IPS DF 6.9 (cell line): ENCODE data around the gene MACROD2.

ENCODE experiments used
- DNase-seq: peaks from one replicate; pipeline ENCODE4 v3.0.0-alpha.2; 2013; ENCODE audit warnings: low read depth, low spot score
- H3K27ac ChIP-seq: one replicate; pipeline ENCODE4 v1.5.1; 2013; ENCODE audit warnings: low read length, control low read depth
- H3K27me3 ChIP-seq: 2 replicates; pipeline ENCODE4 v1.6.1; 2013; ENCODE audit warnings: mild to moderate bottlenecking, low read length; ENCODE audit not compliant: control insufficient read depth, insufficient read depth
- H3K36me3 ChIP-seq: 2 replicates; pipeline ENCODE4 v1.6.1; 2013; ENCODE audit warnings: low read length; ENCODE audit not compliant: control insufficient read depth, insufficient read depth
- H3K4me1 ChIP-seq: 2 replicates; pipeline ENCODE4 v1.6.1; 2013; ENCODE audit warnings: low read length; ENCODE audit not compliant: control insufficient read depth, insufficient read depth
- H3K4me3 ChIP-seq: 2 replicates; pipeline ENCODE4 v1.5.1; 2013; ENCODE audit warnings: mild to moderate bottlenecking, low read length
- H3K9me3 ChIP-seq: 2 replicates; pipeline ENCODE4 v1.6.1; 2013; ENCODE audit warnings: low read length, inconsistent platforms; ENCODE audit not compliant: control insufficient read depth, insufficient read depth
- WGBS: extraction: QIAGEN DNeasy Blood & Tissue Kit; methylation state at CpG from one replicate; pipeline ENCODE4 v1.1.7; 2013; ENCODE audit warnings: mixed read lengths, missing lambda C conversion rate; ENCODE audit not compliant: insufficient read length, insufficient coverage; 5-methylcytosine and 5-hydroxymethylcytosine counted together

Gene MACROD2

DNA sequence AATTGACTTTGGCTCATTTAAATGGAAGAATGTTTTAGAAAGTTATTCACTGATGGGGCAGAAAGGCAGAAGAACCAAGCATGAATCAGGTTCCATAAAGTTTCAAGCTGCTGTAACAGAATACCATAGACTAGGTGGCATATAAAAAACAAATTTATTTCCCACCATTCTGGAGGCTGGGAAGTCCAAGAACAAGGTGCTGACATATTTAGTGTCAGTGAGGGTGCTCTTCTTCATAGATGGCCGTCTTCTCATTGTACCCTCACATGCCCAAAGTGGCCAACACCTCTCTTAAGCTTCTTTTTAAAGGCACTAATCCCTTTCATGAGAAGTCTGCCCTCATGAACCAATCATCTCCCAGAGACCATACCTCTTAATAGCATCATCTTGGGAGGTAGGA, 902.3 kb downstream of the MACROD2 start:
- Histone ChIP-seq H3K4me1 (no peaks in the 10 kb centered on the region), H3K4me3 (no peak overlapping the region), H3K27me3 (no peaks in the 10 kb centered on the region), H3K36me3 (no peaks in the 10 kb centered on the region), H3K27ac (no peak overlapping the region), H3K9me3 (no peaks in the 10 kb centered on the region)
- DNase-seq = no peak
- WGBS = no CpG with 5 or more reads among the region's 1 CpG

- Histone ChIP-seq H3K4me3 (no peak overlapping the region), H3K4me1 (no peaks in the 10 kb centered on the region), H3K9me3 (no peaks in the 10 kb centered on the region), H3K36me3 (no peaks in the 10 kb centered on the region), H3K27me3 (no peaks in the 10 kb centered on the region), H3K27ac (no peak overlapping the region)
- no peak for DNase-seq
- WGBS = no CpG with 5 or more reads among the region's 4 CpGs
These were observed 907.2 kb downstream of the MACROD2 start for GRCh38 chr20:14902432-14903089.

DNA sequence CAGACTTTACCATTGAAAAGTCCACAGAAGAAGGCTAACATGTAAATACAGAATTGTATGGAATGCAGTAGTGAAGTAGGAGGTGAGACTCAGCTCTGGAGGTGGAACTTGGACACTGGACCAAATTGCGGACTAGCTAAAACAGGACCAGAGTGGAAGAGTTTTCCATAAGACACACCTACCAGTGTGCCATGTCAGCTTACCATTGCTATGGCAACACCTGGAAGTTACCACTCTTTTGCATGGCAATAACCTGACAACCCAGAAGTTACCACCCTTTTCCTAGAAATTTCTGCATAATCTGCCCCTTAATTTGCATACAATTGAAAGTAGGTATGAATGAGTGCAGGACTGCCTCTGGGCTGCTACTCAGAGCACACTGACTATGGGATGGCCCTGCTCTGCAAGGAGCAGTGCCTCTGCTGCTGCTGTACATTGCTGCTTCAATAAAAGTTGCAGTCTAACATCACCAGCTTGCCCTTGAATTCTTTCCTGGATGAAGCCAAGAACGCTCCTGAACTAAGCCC, 911.7 kb downstream of the MACROD2 start:
- Histone ChIP-seq H3K27me3 (no peaks in the 10 kb centered on the region), H3K4me1 (no peaks in the 10 kb centered on the region), H3K36me3 (no peaks in the 10 kb centered on the region), H3K27ac (no peak overlapping the region), H3K9me3 (no peaks in the 10 kb centered on the region), H3K4me3 (no peak overlapping the region)
- DNase-seq = no peak
- WGBS = no CpG with 5 or more reads among the region's 2 CpGs

- no peaks in the 10 kb centered on the region for H3K4me1 ChIP-seq
- WGBS = no CpG with 5 or more reads among the region's 2 CpGs
- H3K36me3 ChIP-seq = no peaks in the 10 kb centered on the region
- H3K4me3 ChIP-seq = no peak overlapping the region
- no peak for DNase-seq
- H3K27ac ChIP-seq = no peak overlapping the region
- no peaks in the 10 kb centered on the region for H3K9me3 ChIP-seq
- H3K27me3 ChIP-seq = no peaks in the 10 kb centered on the region
These were observed 914.8 kb downstream of the MACROD2 start for GRCh38 chr20:14910126-14910525.

DNA sequence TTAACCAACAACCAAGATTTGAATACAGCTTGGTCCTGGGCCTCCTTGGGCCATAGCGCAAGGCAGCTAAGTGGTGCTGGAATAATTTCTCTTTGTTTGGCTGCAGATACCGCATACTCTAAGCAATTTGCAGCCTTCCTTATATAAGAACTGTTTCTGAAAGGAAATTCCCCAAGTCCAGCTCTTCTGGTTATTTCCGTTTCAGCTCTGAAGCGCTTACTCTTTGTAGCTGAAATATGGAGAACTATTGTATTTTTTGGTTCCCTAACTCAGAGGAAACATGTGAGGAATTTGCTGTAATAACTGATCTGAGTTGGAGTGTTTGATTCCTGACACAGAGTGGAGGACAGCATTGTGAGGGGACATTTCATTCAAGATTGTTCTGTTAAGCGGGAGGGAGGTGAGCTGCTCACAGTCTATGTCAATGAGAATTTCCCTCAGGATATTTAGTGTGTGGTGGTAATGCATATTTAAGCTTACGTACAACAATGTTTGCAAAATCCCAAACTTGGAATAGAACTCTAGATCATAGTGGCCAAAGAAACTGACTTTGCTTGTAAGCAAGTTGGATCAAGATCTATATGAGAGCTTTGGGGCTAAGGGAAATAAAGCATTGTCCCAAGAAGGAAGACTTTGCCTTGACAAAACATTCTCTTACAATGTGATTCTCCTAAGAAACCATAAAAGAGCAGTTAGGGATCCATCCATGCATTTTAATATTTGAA, 918.7 kb downstream of the MACROD2 start:
- Histone ChIP-seq H3K27me3 (no peaks in the 10 kb centered on the region), H3K36me3 (no peaks in the 10 kb centered on the region), H3K9me3 (no peaks in the 10 kb centered on the region), H3K4me1 (no peaks in the 10 kb centered on the region), H3K4me3 (no peak overlapping the region), H3K27ac (no peak overlapping the region)
- no CpG with 5 or more reads among the region's 6 CpGs for WGBS
- no peak for DNase-seq

DNA sequence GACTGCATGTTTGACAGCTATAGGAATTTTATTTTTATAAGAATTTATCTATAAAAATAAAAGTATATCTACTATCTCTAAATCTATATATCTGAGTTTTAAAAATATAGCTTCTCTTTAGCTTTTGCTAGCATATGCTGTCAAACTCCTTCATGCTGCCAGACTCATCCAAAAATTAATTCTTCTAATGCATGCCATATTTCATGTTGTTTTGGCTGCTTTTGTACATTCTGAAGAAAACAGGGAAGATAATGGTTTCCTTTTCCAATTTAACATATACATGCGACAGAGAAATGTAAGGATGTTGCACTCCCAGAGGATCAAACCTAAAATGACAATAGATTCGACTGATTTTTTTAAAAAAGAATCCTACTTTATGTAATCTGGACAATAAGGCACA, 919.3 kb downstream of the MACROD2 start:
- Histone ChIP-seq H3K36me3 (no peaks in the 10 kb centered on the region), H3K27me3 (no peaks in the 10 kb centered on the region), H3K27ac (no peak overlapping the region), H3K9me3 (no peaks in the 10 kb centered on the region), H3K4me3 (no peak overlapping the region), H3K4me1 (no peaks in the 10 kb centered on the region)
- WGBS = no CpG with 5 or more reads among the region's 2 CpGs
- no peak for DNase-seq

DNA sequence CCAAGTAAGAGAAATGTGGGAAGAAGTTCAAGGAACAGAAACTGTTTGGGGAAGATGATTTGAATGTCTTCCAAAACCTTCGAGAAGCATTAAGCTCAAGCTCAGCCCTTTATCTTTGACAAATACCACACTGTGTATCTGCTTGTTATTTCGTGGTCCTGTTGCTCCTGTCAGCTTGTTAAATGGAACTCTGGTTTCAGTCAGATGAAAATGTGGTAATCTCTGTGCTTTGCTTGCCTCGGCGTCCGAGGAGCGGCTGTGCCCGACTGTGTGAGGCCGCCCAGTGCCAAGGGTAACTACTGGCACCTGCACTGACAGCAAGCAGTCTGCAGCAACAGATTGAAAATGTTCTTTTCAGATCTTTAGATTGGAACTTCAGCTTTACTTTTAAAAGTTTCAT, 920.0 kb downstream of the MACROD2 start:
- H3K4me1 ChIP-seq = no peaks in the 10 kb centered on the region
- H3K27me3 ChIP-seq = no peaks in the 10 kb centered on the region
- WGBS = no CpG with 5 or more reads among the region's 8 CpGs
- H3K36me3 ChIP-seq = no peaks in the 10 kb centered on the region
- H3K27ac ChIP-seq = no peak overlapping the region
- no peak for DNase-seq
- H3K4me3 ChIP-seq = no peak overlapping the region
- no peaks in the 10 kb centered on the region for H3K9me3 ChIP-seq

DNA sequence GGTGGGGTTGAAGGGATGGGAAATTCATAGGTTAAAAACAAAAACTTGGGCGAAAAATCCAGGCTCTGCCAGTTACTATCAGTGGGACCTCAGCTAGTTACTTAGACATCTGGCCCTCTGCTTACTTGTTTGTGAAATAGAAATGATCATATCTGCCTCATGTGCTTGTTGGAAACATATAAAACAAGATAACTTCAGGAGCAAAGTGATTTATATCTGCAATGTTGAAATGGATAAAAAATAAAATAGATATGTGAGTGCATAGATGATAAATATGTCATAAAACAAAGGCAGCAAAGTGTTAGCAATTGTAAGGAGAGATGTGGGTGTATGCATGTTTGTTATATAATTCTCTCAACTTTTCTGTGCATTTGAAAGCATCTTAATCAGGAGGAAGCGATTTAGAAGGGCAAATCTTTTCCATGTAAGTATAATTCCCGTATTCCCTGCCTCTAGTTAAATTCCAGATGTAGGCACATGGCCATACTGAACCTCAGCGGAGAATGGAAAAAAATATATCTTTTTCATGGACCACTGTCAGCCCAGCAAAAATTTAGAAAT, 921.1 kb downstream of the MACROD2 start:
- no peaks in the 10 kb centered on the region for H3K9me3 ChIP-seq
- no peak overlapping the region for H3K27ac ChIP-seq
- no peak for DNase-seq
- no peak overlapping the region for H3K4me3 ChIP-seq
- no peaks in the 10 kb centered on the region for H3K36me3 ChIP-seq
- no peaks in the 10 kb centered on the region for H3K27me3 ChIP-seq
- no CpG with 5 or more reads among the region's 4 CpGs for WGBS
- H3K4me1 ChIP-seq = no peaks in the 10 kb centered on the region

- Histone ChIP-seq H3K9me3 (no peaks in the 10 kb centered on the region), H3K27me3 (no peaks in the 10 kb centered on the region), H3K4me1 (no peaks in the 10 kb centered on the region), H3K27ac (no peak overlapping the region), H3K4me3 (no peak overlapping the region), H3K36me3 (no peaks in the 10 kb centered on the region)
- DNase-seq = no peak
- no CpG with 5 or more reads among the region's 1 CpG for WGBS
These were observed 923.0 kb downstream of the MACROD2 start for GRCh38 chr20:14918281-14918680.

GRCh38 chr20:14918976-14919375, 923.7 kb downstream of the MACROD2 start:
- WGBS = no CpG with 5 or more reads among the region's 3 CpGs
- Histone ChIP-seq H3K27ac (no peak overlapping the region), H3K27me3 (no peaks in the 10 kb centered on the region), H3K4me3 (no peak overlapping the region), H3K36me3 (no peaks in the 10 kb centered on the region), H3K9me3 (no peaks in the 10 kb centered on the region), H3K4me1 (no peaks in the 10 kb centered on the region)
- no peak for DNase-seq
